ENCODE measurements around the gene NOTCH2NLA. TPM values are rescaled to one million over a fixed set of nuclear protein-coding genes. Genes with fewer than 3 reads are reported as not detected.
"Not testable (repeated sequence)": the region's sequence is repeated elsewhere in the genome, so short reads cannot be mapped to it uniquely, and the experiment has no call there.

NOTCH2NLA gene
- total RNA-seq, 1 experiment from 2014 or later: 26.3 TPM

DNA sequence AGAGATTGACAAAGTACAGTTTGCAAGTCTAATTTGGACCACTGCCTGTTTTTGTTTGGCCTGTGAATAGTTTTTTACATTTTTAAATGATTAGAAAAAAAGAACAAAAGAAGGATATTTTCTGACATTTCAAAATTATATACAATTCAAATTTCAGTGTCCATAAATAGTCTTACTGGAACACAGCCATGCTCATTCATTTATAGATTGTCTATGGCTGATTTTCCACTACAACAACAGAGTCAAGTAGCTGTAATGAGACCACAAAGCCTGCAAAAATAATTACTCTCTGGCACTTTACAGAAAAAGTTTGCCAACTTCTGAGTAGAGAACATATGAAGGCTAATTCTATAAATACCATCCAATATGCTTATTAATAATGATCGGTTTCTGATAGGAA, 61.1 kb downstream of the NOTCH2NLA start:
- not testable (repeated sequence) for DNase-seq (ENCODE audit: low read depth)

DNA sequence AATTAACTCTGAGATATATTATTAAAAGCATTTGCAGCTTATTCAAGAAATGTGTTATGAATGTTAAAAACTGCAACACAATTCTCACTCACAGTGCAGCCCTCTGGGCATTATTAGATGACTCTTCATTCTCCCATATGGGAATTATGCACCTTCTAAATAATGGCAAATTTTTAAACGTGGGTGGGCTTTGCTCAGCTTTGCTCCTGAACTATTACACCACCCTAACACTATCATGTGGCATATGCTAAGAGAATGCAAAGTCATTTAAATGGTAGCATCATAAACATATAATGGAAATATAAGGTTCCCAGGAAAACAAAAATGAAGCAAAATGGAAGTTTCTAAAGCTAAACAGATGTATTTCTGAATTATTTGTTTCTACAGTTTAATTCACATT, 61.5 kb downstream of the NOTCH2NLA start:
- not testable (repeated sequence) for DNase-seq (ENCODE audit: low read depth)

DNA sequence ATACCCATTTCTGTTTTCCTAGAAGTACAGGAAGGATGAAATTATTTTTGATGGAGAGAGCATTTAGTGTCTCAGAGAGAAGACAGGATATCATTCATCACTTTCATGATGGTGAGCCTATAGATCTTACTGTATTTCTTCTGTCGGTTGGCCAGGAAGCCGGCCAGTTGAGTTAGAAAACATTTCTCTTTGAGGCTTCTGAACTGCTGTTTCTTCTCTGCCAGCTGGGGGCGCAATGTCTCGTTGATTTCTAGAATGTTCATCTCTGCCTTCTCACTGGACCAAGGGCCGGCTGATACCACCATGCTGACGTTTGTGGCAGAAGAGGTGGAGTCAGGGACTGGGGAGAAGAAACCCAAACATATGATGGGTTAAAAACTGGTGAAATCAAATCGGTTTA, 84.4 kb downstream of the NOTCH2NLA start, which contains the start of gene NBPF10:
TSS of gene NBPF10 (minus strand) at position 340 of the 400 bp plus-strand sequence. CDS start at position 305, 35 bp downstream.
- not testable (repeated sequence) for DNase-seq (ENCODE audit: low read depth)

Other genes starting within 250 kb of the NOTCH2NLA start
- gene TXNIP, start 232.4 kb downstream of the NOTCH2NLA start, total RNA-seq (2014; rRNA removed; shearing (Covaris generic)): 10.4 and 11.9 TPM in 2 replicates
- not detected in 2 replicates for gene HJV, start 207.3 kb downstream of the NOTCH2NLA start, total RNA-seq (2014; rRNA removed; shearing (Covaris generic))
- 0.96 and 1.2 TPM in 2 replicates for gene NBPF10, start 84.2 kb downstream of the NOTCH2NLA start, total RNA-seq (2014; rRNA removed; shearing (Covaris generic))